ENCODE measurements around the gene PRKCE. TPM values are rescaled to one million over a fixed set of nuclear protein-coding genes. Genes with fewer than 3 reads are reported as not detected.

Gene PRKCE
- total RNA-seq, 1 experiment from 2014 or later: 17.7 TPM

DNA sequence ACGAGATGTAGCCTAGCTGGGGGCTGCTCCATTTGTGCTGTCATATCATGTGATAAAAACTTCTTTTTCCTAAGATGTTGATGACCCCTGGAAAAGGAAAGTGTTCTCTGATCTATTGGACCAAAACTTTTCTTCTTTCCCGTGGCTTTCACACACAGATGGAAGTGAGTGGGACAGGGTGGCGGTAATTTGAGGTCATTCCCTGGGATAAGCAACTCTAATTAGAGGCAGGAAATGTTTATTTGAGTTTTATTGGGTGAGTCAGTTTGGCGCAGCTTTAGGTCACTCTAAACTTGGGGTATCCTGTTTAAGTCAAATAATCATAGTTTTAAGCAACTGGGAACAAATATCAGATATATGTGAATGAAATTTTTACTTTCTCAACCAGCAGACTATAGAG lies 424.8 kb downstream of the PRKCE start:
- Mint-ChIP-seq H3K27ac (ENCODE audit: unreplicated experiment) (no peak overlapping the region), H3K36me3 (ENCODE audit: insufficient read depth, unreplicated experiment) (no peaks in the 10 kb centered on the region), H3K27me3 (ENCODE audit: unreplicated experiment) (no peaks in the 10 kb centered on the region), H3K9me3 (ENCODE audit: low read depth, unreplicated experiment) (no peaks in the 10 kb centered on the region), H3K4me3 (ENCODE audit: low read depth, unreplicated experiment) (no peak overlapping the region), H3K4me1 (ENCODE audit: low read depth, unreplicated experiment) (peaks cover 28% of the 10 kb centered on the region)
- intact Hi-C loops (cut with micrococcal nuclease; ENCODE audit: unreplicated experiment): no loop called here
- DNase-seq: no peak
- no TSS peak for BruUV-seq (replicated peaks)
- TF ChIP-seq, protein P1, sequence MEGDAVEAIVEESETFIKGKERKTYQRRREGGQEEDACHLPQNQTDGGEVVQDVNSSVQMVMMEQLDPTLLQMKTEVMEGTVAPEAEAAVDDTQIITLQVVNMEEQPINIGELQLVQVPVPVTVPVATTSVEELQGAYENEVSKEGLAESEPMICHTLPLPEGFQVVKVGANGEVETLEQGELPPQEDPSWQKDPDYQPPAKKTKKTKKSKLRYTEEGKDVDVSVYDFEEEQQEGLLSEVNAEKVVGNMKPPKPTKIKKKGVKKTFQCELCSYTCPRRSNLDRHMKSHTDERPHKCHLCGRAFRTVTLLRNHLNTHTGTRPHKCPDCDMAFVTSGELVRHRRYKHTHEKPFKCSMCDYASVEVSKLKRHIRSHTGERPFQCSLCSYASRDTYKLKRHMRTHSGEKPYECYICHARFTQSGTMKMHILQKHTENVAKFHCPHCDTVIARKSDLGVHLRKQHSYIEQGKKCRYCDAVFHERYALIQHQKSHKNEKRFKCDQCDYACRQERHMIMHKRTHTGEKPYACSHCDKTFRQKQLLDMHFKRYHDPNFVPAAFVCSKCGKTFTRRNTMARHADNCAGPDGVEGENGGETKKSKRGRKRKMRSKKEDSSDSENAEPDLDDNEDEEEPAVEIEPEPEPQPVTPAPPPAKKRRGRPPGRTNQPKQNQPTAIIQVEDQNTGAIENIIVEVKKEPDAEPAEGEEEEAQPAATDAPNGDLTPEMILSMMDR (IDR thresholded peaks at IDR 0.05; ENCODE audit: unreplicated experiment): no peak
- CTCF ChIA-PET: no interaction called here

DNA sequence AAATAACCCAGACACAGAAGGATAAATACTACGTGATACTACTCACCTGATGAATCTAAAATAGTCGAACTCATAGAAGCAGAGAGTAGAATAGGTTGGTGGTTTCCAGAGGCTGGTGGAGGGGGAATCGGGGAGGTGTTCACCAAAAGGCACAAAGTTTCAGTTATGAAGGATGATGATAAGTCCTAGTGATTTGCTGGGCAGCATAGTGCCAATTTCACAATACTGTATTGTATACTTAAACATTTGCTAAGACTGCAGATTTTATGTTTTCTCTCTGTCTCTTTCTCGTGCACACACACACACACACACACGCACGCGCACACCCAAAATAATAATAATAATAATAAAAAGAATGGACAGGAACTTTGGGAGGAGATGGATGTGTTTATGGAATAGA lies 425.4 kb downstream of the PRKCE start:
- Mint-ChIP-seq H3K4me1 (ENCODE audit: low read depth, unreplicated experiment) (peaks cover 28% of the 10 kb centered on the region), H3K9me3 (ENCODE audit: low read depth, unreplicated experiment) (no peaks in the 10 kb centered on the region), H3K4me3 (ENCODE audit: low read depth, unreplicated experiment) (no peak overlapping the region), H3K36me3 (ENCODE audit: insufficient read depth, unreplicated experiment) (no peaks in the 10 kb centered on the region), H3K27me3 (ENCODE audit: unreplicated experiment) (no peaks in the 10 kb centered on the region), H3K27ac (ENCODE audit: unreplicated experiment) (no peak overlapping the region)
- CTCF ChIA-PET: no interaction called here
- TF ChIP-seq, protein P1 (IDR thresholded peaks at IDR 0.05; ENCODE audit: unreplicated experiment): no peak
- DNase-seq: no peak
- BruUV-seq (replicated peaks): no TSS peak
- intact Hi-C loops (cut with micrococcal nuclease; ENCODE audit: unreplicated experiment): no loop called here

DNA sequence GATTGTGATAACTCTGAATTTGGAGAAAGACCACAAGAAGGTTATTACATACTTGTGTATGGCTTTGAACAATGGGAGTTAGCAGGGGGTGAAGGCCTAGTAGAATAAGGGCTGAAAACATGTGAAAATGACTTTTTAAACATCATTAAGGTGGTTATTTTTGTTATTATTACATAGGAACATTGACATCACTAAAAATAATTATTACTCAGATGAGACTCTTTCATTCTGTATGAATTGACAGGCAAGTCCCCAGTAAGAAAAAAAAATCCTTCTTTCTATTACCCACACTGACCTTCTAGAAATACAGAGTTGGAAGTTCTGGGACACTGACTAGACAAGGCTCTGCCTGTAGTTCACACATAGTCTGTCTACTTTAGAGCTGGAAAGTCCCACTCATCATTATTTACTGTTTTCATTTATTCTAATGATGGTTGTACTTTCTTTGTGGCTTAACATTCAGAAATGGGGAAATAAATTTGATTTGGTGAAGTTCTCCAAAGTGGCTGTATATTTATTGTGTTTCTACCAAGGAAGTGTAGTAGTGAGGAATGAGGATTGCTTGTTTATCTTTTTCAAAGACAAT lies 426.1 kb downstream of the PRKCE start:
- DNase-seq: no peak
- Mint-ChIP-seq H3K4me3 (ENCODE audit: low read depth, unreplicated experiment) (no peak overlapping the region), H3K4me1 (ENCODE audit: low read depth, unreplicated experiment) (peaks cover 24% of the 10 kb centered on the region), H3K36me3 (ENCODE audit: insufficient read depth, unreplicated experiment) (no peaks in the 10 kb centered on the region), H3K27me3 (ENCODE audit: unreplicated experiment) (no peaks in the 10 kb centered on the region), H3K9me3 (ENCODE audit: low read depth, unreplicated experiment) (no peaks in the 10 kb centered on the region), H3K27ac (ENCODE audit: unreplicated experiment) (no peak overlapping the region)
- CTCF ChIA-PET: no interaction called here
- TF ChIP-seq, protein P1 (IDR thresholded peaks at IDR 0.05; ENCODE audit: unreplicated experiment): no peak
- intact Hi-C loops (cut with micrococcal nuclease; ENCODE audit: unreplicated experiment): no loop called here
- no TSS peak for BruUV-seq (replicated peaks)

DNA sequence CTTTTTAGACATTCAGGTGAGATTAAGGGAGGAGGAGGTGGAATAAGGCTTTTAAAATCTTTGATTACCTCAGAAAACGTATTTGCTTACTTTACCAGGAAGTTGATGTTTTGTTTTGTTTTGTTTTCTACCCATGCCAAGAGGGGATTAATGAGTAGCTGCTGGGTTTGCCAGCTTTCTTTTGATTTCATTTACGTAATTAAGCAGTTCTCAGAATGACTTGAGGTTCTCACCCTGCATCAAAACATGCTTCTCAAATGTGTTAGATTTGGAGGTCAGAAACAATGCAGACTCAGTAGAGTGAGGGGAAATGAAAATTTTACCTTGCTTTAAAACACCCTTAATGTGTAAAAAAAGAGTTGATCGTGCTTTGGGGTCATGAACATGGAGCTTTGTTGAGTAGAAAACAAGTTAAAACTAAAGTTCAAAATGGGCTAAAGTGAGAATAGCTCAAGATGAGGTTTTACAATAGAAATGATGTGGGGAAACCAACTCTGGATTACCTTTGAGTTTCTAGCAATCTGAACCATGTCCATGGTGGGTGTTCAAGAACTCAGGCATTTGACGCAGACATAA lies 428.6 kb downstream of the PRKCE start:
- Mint-ChIP-seq H3K9me3 (ENCODE audit: low read depth, unreplicated experiment) (no peaks in the 10 kb centered on the region), H3K27ac (ENCODE audit: unreplicated experiment) (no peak overlapping the region), H3K36me3 (ENCODE audit: insufficient read depth, unreplicated experiment) (no peaks in the 10 kb centered on the region), H3K4me1 (ENCODE audit: low read depth, unreplicated experiment) (no peaks in the 10 kb centered on the region), H3K27me3 (ENCODE audit: unreplicated experiment) (no peaks in the 10 kb centered on the region), H3K4me3 (ENCODE audit: low read depth, unreplicated experiment) (no peak overlapping the region)
- TF ChIP-seq, protein P1 (IDR thresholded peaks at IDR 0.05; ENCODE audit: unreplicated experiment): no peak
- CTCF ChIA-PET: interaction anchor here (0.6 to 1.2 kb wide), 2 partner anchors 10 to 792 kb away, joined by 3 read pairs; no protein-coding TSS in a partner anchor
- no peak for DNase-seq
- no TSS peak for BruUV-seq (replicated peaks)
- intact Hi-C loops (cut with micrococcal nuclease; ENCODE audit: unreplicated experiment): no loop called here

All from Calu3 (cell line).